ENCODE results near the gene HMGN3. TPM values are rescaled to one million over a fixed set of nuclear protein-coding genes. Genes with fewer than 3 reads are reported as not detected.

Gene HMGN3
- total and polyA plus RNA-seq, 2 donors (not counting 3 experiments of a cell fraction or from before 2014, with no cell fraction given): 40.1 to 75.1 TPM

DNA sequence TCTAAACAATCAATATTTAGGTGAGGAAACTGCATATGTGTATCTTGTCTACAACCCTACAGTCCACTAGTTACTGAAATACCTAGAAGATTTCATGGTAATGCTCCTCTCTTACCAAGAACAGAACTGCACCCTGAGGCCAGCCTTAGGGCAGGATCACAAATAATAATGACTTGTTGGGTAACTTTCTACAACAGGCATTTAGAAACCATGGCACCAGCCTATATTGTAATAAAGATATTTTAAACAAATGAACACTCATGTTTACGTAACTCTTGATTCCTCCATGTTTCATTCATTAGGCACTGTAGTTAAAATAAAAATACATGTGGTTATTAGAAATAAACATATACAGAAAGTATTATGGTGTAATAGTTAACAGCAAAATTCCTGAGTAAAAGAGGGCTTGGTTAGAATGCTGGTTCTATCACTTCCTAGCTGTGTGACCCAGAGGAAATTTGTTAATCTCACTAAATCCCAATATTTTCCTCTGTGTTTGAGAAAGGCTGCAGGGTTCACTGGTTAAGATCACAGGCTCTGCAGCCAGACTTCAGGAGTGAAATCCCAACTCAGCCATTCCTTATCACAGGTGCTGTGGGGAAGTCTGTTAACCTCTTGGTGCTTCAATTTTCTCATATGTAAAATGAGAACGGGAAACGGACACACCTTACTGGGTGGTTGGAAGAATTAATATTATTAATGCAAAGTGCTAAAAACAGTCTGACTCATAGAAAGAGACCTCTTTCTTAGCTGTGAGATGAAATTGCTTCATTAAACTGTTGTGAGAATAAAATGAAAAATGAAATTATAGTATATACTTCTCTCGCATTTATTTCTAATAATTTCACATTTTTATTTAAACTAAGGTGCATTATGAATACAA is 8.5 kb downstream of the HMGN3 start:
- dilution Hi-C loops (cut with MboI; ENCODE audit: extremely low pct_ligation_motif_present, low sequenced_read_pairs) (no loop called here), intact Hi-C loops (cut with micrococcal nuclease) (no loop called here)
- Histone ChIP-seq H3K36me3 (ENCODE audit: control insufficient read depth in 2 of 2, extremely low read depth in 1 of 2, insufficient read depth in 2 of 2, low read length in 2 of 2) (no peaks in the 10 kb centered on the region), H3K9me3 (replicated peaks; ENCODE audit: control insufficient read depth, insufficient read depth, low read length) (no peaks in the 10 kb centered on the region), H3K4me2 (ENCODE audit: insufficient read depth, low read length) (no peak overlapping the region), H3K9me1 (replicated peaks; ENCODE audit: control insufficient read depth, extremely low read depth, insufficient read depth, low read length) (no peaks in the 10 kb centered on the region), H3K27me3 (ENCODE audit: control insufficient read depth in 2 of 2, insufficient read depth in 2 of 2, low read length in 2 of 2) (no peaks in the 10 kb centered on the region), H3K4me3 (replicated peaks in 1 of 3; ENCODE audit: insufficient read depth in 1 of 3, low read depth in 1 of 3, low read length in 3 of 3) (no peak overlapping the region), H3K4me1 (ENCODE audit: control insufficient read depth, extremely low read depth, insufficient read depth, low read length) (peaks cover 4% of the 10 kb centered on the region), H4K20me1 (replicated peaks; ENCODE audit: control insufficient read depth, extremely low read depth, insufficient read depth, low read length) (no peaks in the 10 kb centered on the region), H2AFZ (ENCODE audit: low read depth, low read length) (no peak overlapping the region), H3K79me2 (ENCODE audit: control insufficient read depth, insufficient read depth, low read length) (peaks cover 25% of the 10 kb centered on the region), H3K9ac (replicated peaks; ENCODE audit: extremely low read depth, insufficient read depth, low read length) (no peak overlapping the region), H3K27ac (ENCODE audit: insufficient read depth, low read depth, low read length) (no peak overlapping the region)
- no peak for DNase-seq (ENCODE audit: low read depth, low spot score)
- no peak for FAIRE-seq
- CTCF ChIA-PET: no interaction called here
- BruUV-seq (replicated peaks): no TSS peak
- POLR2A ChIA-PET: no interaction called here
- TF ChIP-seq GATA2 (IDR thresholded peaks at IDR 0.05; ENCODE audit: insufficient read depth, insufficient read length, low read depth, low read length): no peak
- TF ChIP-seq, protein P1, sequence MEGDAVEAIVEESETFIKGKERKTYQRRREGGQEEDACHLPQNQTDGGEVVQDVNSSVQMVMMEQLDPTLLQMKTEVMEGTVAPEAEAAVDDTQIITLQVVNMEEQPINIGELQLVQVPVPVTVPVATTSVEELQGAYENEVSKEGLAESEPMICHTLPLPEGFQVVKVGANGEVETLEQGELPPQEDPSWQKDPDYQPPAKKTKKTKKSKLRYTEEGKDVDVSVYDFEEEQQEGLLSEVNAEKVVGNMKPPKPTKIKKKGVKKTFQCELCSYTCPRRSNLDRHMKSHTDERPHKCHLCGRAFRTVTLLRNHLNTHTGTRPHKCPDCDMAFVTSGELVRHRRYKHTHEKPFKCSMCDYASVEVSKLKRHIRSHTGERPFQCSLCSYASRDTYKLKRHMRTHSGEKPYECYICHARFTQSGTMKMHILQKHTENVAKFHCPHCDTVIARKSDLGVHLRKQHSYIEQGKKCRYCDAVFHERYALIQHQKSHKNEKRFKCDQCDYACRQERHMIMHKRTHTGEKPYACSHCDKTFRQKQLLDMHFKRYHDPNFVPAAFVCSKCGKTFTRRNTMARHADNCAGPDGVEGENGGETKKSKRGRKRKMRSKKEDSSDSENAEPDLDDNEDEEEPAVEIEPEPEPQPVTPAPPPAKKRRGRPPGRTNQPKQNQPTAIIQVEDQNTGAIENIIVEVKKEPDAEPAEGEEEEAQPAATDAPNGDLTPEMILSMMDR (IDR thresholded peaks at IDR 0.05; ENCODE audit: extremely low read depth in 1 of 2, insufficient read depth in 1 of 2, low read depth in 1 of 2, low read length in 2 of 2): no peak
- TF ChIP-seq POLR2AphosphoS5 (IDR thresholded peaks at IDR 0.05; ENCODE audit: insufficient read depth, low read depth, low read length): no peak
